Neural progenitor cell (in vitro differentiated cells): ENCODE results near the gene FHOD3.

ENCODE experiments used
- EZH2 ChIP-seq: fragments of 200-600 bp; sonication (generic); IDR thresholded peaks from 2 replicates; pipeline ENCODE4 v1.6.1; 2017; ENCODE audit warnings: antibody characterized with exemption, mild to moderate bottlenecking, moderate library complexity
- EZH2phosphoT487 ChIP-seq: fragments of 200-600 bp; sonication (generic); IDR thresholded peaks from 2 replicates; pipeline ENCODE4 v1.6.1; 2017; ENCODE audit warnings: antibody characterized with exemption
- TF ChIP-seq, protein P1 (sequence below): fragments of 200-600 bp; sonication (generic); IDR thresholded peaks from 2 replicates; pipeline ENCODE4 v1.5.1; 2017; ENCODE audit warnings: antibody characterized with exemption, mild to moderate bottlenecking

DNA sequence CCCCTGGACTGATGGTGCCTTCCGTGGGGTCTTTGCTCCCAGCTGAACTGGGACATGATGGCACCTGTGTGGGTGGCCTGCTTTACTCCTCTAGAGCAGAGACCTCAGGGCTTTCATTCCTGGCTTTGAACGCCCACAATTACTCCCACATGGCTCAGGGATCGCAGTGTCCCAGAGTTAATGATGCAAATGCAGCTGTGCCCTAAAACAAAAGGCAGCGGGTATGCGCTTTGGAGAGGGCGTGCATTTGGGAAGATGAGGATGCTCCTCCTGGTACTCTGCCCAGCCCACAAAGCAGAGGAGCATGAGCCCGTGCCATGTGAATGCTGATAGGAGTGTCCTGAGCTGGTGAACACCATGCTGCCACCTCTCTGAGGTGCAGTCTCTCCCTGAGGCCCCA is 173.4 kb downstream of the FHOD3 start:
- TF ChIP-seq, protein P1, sequence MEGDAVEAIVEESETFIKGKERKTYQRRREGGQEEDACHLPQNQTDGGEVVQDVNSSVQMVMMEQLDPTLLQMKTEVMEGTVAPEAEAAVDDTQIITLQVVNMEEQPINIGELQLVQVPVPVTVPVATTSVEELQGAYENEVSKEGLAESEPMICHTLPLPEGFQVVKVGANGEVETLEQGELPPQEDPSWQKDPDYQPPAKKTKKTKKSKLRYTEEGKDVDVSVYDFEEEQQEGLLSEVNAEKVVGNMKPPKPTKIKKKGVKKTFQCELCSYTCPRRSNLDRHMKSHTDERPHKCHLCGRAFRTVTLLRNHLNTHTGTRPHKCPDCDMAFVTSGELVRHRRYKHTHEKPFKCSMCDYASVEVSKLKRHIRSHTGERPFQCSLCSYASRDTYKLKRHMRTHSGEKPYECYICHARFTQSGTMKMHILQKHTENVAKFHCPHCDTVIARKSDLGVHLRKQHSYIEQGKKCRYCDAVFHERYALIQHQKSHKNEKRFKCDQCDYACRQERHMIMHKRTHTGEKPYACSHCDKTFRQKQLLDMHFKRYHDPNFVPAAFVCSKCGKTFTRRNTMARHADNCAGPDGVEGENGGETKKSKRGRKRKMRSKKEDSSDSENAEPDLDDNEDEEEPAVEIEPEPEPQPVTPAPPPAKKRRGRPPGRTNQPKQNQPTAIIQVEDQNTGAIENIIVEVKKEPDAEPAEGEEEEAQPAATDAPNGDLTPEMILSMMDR: no peak
- no peak for TF ChIP-seq EZH2
- no peak for TF ChIP-seq EZH2phosphoT487
